Fibroblast of pulmonary artery (primary cell): ENCODE data around the gene FIGNL1.

Experiments
- DNase-seq: peaks from one replicate; pipeline ENCODE4 v3.0.0-alpha.2; 2010; ENCODE audit warnings: low read depth
- H3K4me3 ChIP-seq: replicated peaks from 2 replicates; pipeline ENCODE4 v1.5.1; 2011; ENCODE audit warnings: low read depth, mild to moderate bottlenecking, control low read depth, low read length, moderate library complexity
- TF ChIP-seq, protein P1 (sequence below): IDR thresholded peaks from 2 replicates; pipeline ENCODE4 v1.5.1; 2011; ENCODE audit warnings: mild to moderate bottlenecking, control low read depth, low read length, inconsistent platforms; ENCODE audit errors: missing control alignments

FIGNL1 gene, protein sequence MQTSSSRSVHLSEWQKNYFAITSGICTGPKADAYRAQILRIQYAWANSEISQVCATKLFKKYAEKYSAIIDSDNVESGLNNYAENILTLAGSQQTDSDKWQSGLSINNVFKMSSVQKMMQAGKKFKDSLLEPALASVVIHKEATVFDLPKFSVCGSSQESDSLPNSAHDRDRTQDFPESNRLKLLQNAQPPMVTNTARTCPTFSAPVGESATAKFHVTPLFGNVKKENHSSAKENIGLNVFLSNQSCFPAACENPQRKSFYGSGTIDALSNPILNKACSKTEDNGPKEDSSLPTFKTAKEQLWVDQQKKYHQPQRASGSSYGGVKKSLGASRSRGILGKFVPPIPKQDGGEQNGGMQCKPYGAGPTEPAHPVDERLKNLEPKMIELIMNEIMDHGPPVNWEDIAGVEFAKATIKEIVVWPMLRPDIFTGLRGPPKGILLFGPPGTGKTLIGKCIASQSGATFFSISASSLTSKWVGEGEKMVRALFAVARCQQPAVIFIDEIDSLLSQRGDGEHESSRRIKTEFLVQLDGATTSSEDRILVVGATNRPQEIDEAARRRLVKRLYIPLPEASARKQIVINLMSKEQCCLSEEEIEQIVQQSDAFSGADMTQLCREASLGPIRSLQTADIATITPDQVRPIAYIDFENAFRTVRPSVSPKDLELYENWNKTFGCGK

GRCh38 chr7:50449881-50450589 lies at the start of gene FIGNL1:
Gene FIGNL1 (minus strand): TSS chr7:50450350. CDS start chr7:50447287, 3,063 bp downstream.
- TF ChIP-seq, protein P1, sequence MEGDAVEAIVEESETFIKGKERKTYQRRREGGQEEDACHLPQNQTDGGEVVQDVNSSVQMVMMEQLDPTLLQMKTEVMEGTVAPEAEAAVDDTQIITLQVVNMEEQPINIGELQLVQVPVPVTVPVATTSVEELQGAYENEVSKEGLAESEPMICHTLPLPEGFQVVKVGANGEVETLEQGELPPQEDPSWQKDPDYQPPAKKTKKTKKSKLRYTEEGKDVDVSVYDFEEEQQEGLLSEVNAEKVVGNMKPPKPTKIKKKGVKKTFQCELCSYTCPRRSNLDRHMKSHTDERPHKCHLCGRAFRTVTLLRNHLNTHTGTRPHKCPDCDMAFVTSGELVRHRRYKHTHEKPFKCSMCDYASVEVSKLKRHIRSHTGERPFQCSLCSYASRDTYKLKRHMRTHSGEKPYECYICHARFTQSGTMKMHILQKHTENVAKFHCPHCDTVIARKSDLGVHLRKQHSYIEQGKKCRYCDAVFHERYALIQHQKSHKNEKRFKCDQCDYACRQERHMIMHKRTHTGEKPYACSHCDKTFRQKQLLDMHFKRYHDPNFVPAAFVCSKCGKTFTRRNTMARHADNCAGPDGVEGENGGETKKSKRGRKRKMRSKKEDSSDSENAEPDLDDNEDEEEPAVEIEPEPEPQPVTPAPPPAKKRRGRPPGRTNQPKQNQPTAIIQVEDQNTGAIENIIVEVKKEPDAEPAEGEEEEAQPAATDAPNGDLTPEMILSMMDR: no peak
- peak within 1 kb of the TSS; percentile 82 for H3K4me3 ChIP-seq
- DNase-seq: peak; percentile 79

DNA sequence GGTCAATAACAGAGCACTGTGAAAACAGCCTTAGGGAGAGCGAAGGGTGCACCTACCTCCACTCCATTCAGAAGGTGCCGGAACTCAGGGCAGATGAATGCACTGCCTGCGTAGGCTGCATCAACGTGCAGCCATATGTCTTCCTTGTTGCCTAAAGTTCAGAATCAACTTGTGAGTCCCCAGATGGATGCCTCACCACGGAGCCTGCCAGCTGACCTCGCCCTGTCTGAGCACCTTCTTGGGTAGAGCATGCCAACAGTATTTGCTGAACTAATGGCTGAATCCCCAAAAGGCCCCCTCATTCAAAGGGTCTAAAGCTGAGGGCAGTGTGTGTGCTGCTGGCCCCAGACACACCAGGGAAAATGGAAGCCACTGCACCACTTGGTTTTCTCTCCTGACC lies 48.9 kb upstream of the FIGNL1 start:
- TF ChIP-seq, protein P1: no peak
- H3K4me3 ChIP-seq: no peak overlapping the region
- no peak for DNase-seq

DNA sequence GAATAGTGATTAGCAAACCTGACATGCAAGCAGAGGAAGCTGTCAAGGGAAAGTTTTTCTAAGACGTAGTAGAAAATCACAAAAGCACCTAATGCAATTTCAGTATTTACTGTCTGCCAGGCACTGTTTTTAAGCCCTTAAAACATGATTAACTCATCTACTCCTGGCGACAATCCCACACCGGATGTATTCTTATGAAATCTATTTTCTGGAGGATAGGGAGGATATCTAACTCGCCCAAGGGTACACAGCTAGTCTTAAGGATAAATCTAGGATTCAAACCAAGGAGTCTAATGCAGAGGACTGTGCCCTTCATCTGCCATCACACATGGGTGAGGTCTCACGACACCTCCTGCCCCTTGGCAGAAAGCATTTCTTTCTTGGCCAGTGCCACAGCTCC lies 47.8 kb upstream of the FIGNL1 start:
- H3K4me3 ChIP-seq: no peak overlapping the region
- peak; percentile 89 for DNase-seq
- TF ChIP-seq, protein P1: no peak

GRCh38 chr7:50497068-50497642 lies 47.0 kb upstream of the FIGNL1 start:
- peak; percentile 86 for DNase-seq
- no peak overlapping the region for H3K4me3 ChIP-seq
- TF ChIP-seq, protein P1: no peak

GRCh38 chr7:50496569-50496968 lies 46.4 kb upstream of the FIGNL1 start:
- DNase-seq: no peak
- no peak overlapping the region for H3K4me3 ChIP-seq
- TF ChIP-seq, protein P1: no peak

- no peak for DNase-seq
- no peak overlapping the region for H3K4me3 ChIP-seq
- TF ChIP-seq, protein P1: no peak
Measured at GRCh38 chr7:50495746-50496145, 45.6 kb upstream of the FIGNL1 start.
